Measurements from ENCODE around the gene RGL1. TPM values are rescaled to one million over a fixed set of nuclear protein-coding genes. Genes with fewer than 3 reads are reported as not detected.

RGL1 gene
- total RNA-seq, 6 experiments from 2014 or later, result 12.0 to 16.8 (median 14.7) TPM

- H3K4me1 Mint-ChIP-seq (ENCODE audit: low read depth), result peaks cover 17% of the 10 kb centered on the region
- H3K4me3 Mint-ChIP-seq, result no peak overlapping the region
- no peak overlapping the region for H3K27ac Mint-ChIP-seq
- no peak for DNase-seq
- no peaks in the 10 kb centered on the region for H3K9me3 Mint-ChIP-seq
- H3K27me3 Mint-ChIP-seq (ENCODE audit: insufficient read depth), result no peaks in the 10 kb centered on the region
- TF ChIP-seq CTCF (IDR thresholded peaks at IDR 0.05), result no peak
- peaks cover 8% of the 10 kb centered on the region; the same call in 1 of the 2 replicates for H3K36me3 Mint-ChIP-seq (ENCODE audit: low read depth)
Observed at GRCh38 chr1:183958958-183959357, 154.0 kb downstream of the RGL1 start.

- Mint-ChIP-seq H3K27ac (no peak overlapping the region), H3K4me1 (ENCODE audit: low read depth) (peaks cover 17% of the 10 kb centered on the region), H3K36me3 (ENCODE audit: low read depth) (peaks cover 12% of the 10 kb centered on the region; the same call in 1 of the 2 replicates)
Observed at GRCh38 chr1:183961132-183961531, 156.2 kb downstream of the RGL1 start.

GRCh38 chr1:183962903-183963302 lies 158.0 kb downstream of the RGL1 start:
- Mint-ChIP-seq H3K4me1 (ENCODE audit: low read depth) (peaks cover 25% of the 10 kb centered on the region), H3K27ac (no peak overlapping the region), H3K36me3 (ENCODE audit: low read depth) (peaks cover 18% of the 10 kb centered on the region; the same call in 1 of the 2 replicates), H3K27me3 (ENCODE audit: insufficient read depth) (no peaks in the 10 kb centered on the region), H3K4me3 (no peak overlapping the region), H3K9me3 (no peaks in the 10 kb centered on the region)
- no peak for TF ChIP-seq CTCF (IDR thresholded peaks at IDR 0.05)
- DNase-seq, result no peak

More at GRCh38 chr1:183961132-183961531, 156.2 kb downstream of the RGL1 start:
- no peak for DNase-seq
- Mint-ChIP-seq H3K27me3 (ENCODE audit: insufficient read depth) (no peaks in the 10 kb centered on the region), H3K4me3 (no peak overlapping the region), H3K9me3 (no peaks in the 10 kb centered on the region)
- no peak for TF ChIP-seq CTCF (IDR thresholded peaks at IDR 0.05)

GRCh38 chr1:183965726-183966125 lies 160.8 kb downstream of the RGL1 start:
- DNase-seq, result no peak
- H3K4me1 Mint-ChIP-seq (ENCODE audit: low read depth), result peaks cover 27% of the 10 kb centered on the region
- H3K27me3 Mint-ChIP-seq (ENCODE audit: insufficient read depth), result no peaks in the 10 kb centered on the region
- H3K4me3 Mint-ChIP-seq, result no peak overlapping the region
- H3K27ac Mint-ChIP-seq, result no peak overlapping the region
- TF ChIP-seq CTCF (IDR thresholded peaks at IDR 0.05), result no peak
- no peaks in the 10 kb centered on the region for H3K9me3 Mint-ChIP-seq
- H3K36me3 Mint-ChIP-seq (ENCODE audit: low read depth), result peaks cover 24% of the 10 kb centered on the region; the same call in 1 of the 2 replicates

- no peak for DNase-seq
Observed at GRCh38 chr1:183966487-183966886, 161.6 kb downstream of the RGL1 start.

More at GRCh38 chr1:183966487-183966886, 161.6 kb downstream of the RGL1 start:
- no peak for TF ChIP-seq CTCF (IDR thresholded peaks at IDR 0.05)
- H3K36me3 Mint-ChIP-seq (ENCODE audit: low read depth), result peaks cover 24% of the 10 kb centered on the region; the same call in 1 of the 2 replicates
- no peaks in the 10 kb centered on the region for H3K27me3 Mint-ChIP-seq (ENCODE audit: insufficient read depth)
- H3K27ac Mint-ChIP-seq, result no peak overlapping the region
- peaks cover 29% of the 10 kb centered on the region for H3K4me1 Mint-ChIP-seq (ENCODE audit: low read depth)
- no peak overlapping the region for H3K4me3 Mint-ChIP-seq
- no peaks in the 10 kb centered on the region for H3K9me3 Mint-ChIP-seq
